Uterus (tissue), 4 donors: Measurements from ENCODE around the gene UBN1. TPM values are rescaled to one million over a fixed set of nuclear protein-coding genes. Genes with fewer than 3 reads are reported as not detected.

ENCODE experiments used
- DNase-seq, 2 donors: peaks; one replicate each; pipeline ENCODE4 v3.0.0-alpha.2; 2019 to 2020
- H3K27ac ChIP-seq, 2 donors: fragments of 200-600 bp; sonication (generic); 1 replicate in 1 of 2; 2 replicates in 1 of 2; pipeline ENCODE4 v1.5.1; 2016 to 2018
- H3K27me3 ChIP-seq, 2 donors: fragments of 200-600 bp; sonication (generic); one replicate each; pipeline ENCODE4 v1.5.1; 2018 to 2019; ENCODE audit warnings: control low read depth in 1 of 2
- H3K36me3 ChIP-seq, 2 donors: fragments of 200-600 bp; sonication (generic); one replicate each; pipeline ENCODE4 v1.5.1; 2019; ENCODE audit warnings: control low read depth in 1 of 2
- H3K4me1 ChIP-seq, 2 donors: fragments of 200-600 bp; sonication (generic); one replicate each; pipeline ENCODE4 v1.5.1; 2018 to 2019; ENCODE audit warnings: control low read depth in 1 of 2
- H3K4me3 ChIP-seq, 2 donors: fragments of 200-600 bp; sonication (generic); 1 replicate in 1 of 2; 2 replicates in 1 of 2; pipeline ENCODE4 v1.5.1; 2018 to 2019; ENCODE audit warnings: mild to moderate bottlenecking in 1 of 2
- H3K9me3 ChIP-seq, 2 donors: fragments of 200-600 bp; sonication (generic); one replicate each; pipeline ENCODE4 v1.5.1; 2019; ENCODE audit warnings: control low read depth in 1 of 2
- POLR2A ChIP-seq, 2 donors: fragments of 450-650 bp; IDR thresholded peaks; one replicate each; pipeline ENCODE4 v1.6.1; 2016; ENCODE audit warnings: antibody characterized with exemption in 2 of 2, mild to moderate bottlenecking in 1 of 2, moderate library complexity in 1 of 2
- intact Hi-C: fragments of 100-400 bp; cut with DNase I; formaldehyde crosslinking; loops from one replicate; pipeline ENCODE4 v1.15.1; 2023; ENCODE audit warnings: low total_unique reads
- total RNA-seq, 4 donors: library from RNA; depleted of rRNA in 3 of 4; stranded (reverse); fragments of >200 nt in 3 of 4; gene quantifications; one replicate each; pipeline versions ENCODE4 v1.1.0 to v1.2.4, GENCODE V29; 2014 to 2023
- TF ChIP-seq, protein P1 (sequence below), 4 experiments: fragments of 200-600 bp in 2 of 4; fragments of 450-650 bp in 2 of 4; sonication (generic) in 2 of 4; IDR thresholded peaks; one replicate each; pipeline ENCODE4 v1.5.1; 2016 to 2019; ENCODE audit warnings: antibody characterized with exemption in 4 of 4, mild to moderate bottlenecking in 2 of 4, moderate library complexity in 1 of 4
- donor health status: DM: yes; HTN: yes; CAD: no.

Gene UBN1
- total RNA-seq, 4 donors from 2014 or later: 4.9 to 56.2 (median 33.4) TPM

DNA sequence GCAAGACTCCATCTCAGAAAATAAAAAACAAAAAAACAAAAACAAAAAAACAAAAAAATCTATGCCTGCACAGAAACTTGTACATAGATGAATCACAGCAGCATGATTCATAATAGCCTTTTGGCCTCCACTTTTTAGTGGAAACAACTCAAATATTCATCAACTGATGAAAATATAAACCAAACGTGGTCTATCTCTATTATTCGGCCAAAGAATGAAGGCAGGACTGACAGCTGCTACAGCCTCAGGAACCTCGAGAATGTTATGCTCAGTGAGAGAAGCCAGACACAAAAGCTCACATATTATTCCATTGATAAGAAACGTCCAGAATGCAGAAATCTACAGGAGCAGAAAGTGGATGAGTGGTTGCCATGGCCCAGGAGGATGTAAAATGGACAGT lies 69.8 kb downstream of the UBN1 start:
- H3K36me3 ChIP-seq: no peaks in the 10 kb centered on the region
- no peaks in the 10 kb centered on the region for H3K4me1 ChIP-seq
- DNase-seq: no peak
- peak overlapping the region in 1 of 2 donors; percentile 27 for H3K27ac ChIP-seq
- TF ChIP-seq, protein P1, sequence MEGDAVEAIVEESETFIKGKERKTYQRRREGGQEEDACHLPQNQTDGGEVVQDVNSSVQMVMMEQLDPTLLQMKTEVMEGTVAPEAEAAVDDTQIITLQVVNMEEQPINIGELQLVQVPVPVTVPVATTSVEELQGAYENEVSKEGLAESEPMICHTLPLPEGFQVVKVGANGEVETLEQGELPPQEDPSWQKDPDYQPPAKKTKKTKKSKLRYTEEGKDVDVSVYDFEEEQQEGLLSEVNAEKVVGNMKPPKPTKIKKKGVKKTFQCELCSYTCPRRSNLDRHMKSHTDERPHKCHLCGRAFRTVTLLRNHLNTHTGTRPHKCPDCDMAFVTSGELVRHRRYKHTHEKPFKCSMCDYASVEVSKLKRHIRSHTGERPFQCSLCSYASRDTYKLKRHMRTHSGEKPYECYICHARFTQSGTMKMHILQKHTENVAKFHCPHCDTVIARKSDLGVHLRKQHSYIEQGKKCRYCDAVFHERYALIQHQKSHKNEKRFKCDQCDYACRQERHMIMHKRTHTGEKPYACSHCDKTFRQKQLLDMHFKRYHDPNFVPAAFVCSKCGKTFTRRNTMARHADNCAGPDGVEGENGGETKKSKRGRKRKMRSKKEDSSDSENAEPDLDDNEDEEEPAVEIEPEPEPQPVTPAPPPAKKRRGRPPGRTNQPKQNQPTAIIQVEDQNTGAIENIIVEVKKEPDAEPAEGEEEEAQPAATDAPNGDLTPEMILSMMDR (IDR thresholded peaks at IDR 0.05): no peak
- no peak for TF ChIP-seq POLR2A (IDR thresholded peaks at IDR 0.05)
- H3K9me3 ChIP-seq: no peaks in the 10 kb centered on the region
- intact Hi-C loops: no loop called here
- no peak overlapping the region for H3K4me3 ChIP-seq
- no peaks in the 10 kb centered on the region for H3K27me3 ChIP-seq

DNA sequence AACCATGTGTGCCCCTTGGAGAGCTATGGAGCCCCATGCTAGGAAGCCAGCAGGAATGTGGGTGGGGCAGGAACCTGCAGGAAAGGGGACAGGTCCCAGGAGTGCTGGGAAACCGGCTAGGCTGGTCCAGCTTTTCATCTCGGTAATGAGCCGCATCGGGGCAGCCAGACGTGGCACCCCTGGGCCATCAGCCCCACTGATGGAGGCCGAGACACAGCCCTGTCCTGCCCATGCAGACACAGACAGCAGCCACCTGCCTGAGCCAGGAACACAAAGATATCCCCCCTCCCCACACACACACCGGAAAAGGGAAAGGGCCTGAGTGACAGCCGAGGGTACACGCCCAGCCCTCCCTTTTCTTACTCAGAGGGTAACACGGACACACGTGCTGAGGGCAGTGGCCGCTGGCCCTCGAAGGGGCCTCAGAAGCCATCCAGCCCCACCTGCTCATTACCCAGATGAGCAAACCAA lies 71.5 kb downstream of the UBN1 start:
- Histone ChIP-seq H3K4me1 (no peaks in the 10 kb centered on the region), H3K27me3 (no peaks in the 10 kb centered on the region), H3K9me3 (no peaks in the 10 kb centered on the region), H3K4me3 (no peak overlapping the region), H3K36me3 (no peaks in the 10 kb centered on the region), H3K27ac (no peak overlapping the region)
- no peak for TF ChIP-seq POLR2A (IDR thresholded peaks at IDR 0.05)
- TF ChIP-seq, protein P1 (IDR thresholded peaks at IDR 0.05): no peak
- no peak for DNase-seq
- intact Hi-C loops: no loop called here

DNA sequence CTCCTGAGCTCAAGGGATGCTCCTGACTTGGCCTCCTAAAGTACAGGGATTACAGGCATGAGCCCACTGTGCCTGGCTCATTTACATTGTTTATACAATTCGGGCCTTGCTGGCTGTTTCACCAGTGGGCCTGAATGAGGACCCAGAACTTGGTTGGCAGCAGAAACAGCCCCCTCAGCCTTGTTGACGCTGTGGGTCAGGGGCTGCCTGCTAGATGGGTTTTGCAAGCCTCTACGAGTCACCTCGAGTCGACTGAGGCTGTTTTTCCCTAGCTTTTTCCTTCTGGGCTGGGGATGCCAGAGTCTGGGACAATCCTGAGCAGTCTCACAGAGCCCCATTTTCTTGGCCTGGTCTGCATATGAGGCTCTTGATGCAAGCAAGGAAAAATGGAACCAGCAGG lies 73.5 kb downstream of the UBN1 start:
- H3K36me3 ChIP-seq: no peaks in the 10 kb centered on the region
- no peaks in the 10 kb centered on the region for H3K27me3 ChIP-seq
- no peak overlapping the region for H3K27ac ChIP-seq
- H3K4me1 ChIP-seq: no peaks in the 10 kb centered on the region
- intact Hi-C loops: no loop called here
- no peak for DNase-seq
- H3K4me3 ChIP-seq: no peak overlapping the region
- no peaks in the 10 kb centered on the region for H3K9me3 ChIP-seq
- TF ChIP-seq, protein P1 (IDR thresholded peaks at IDR 0.05): no peak
- no peak for TF ChIP-seq POLR2A (IDR thresholded peaks at IDR 0.05)

DNA sequence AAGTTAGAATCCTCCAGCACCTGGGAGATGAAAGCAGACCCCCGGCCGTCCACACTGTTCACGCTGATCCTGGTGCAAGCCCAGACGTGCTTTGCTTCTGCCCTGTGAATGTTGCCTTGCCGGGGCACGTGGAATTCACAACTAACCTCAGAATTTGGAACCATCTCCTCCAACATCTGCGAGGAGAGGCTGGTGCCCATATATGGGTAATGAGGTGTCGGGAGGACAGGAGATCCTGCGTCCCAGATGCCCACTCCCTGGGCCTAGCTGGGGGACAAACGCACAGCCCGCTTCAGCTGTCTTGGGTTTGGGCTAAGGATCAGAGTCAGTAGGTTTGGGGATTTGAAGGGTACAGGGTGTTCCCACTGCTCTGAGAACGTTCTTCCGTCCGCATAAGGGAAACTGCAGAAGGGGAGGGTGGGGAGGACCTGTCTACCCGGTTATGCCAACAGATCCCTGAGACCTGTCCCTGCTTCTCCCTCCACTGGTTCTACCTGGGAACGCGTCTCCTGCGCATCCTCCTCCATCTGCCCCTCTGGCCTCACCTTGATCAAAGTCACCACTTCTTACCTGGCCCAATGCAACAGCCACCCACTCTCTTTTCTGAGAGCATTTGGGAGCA lies 75.6 kb downstream of the UBN1 start:
- DNase-seq: no peak
- no peaks in the 10 kb centered on the region for H3K27me3 ChIP-seq
- H3K36me3 ChIP-seq: no peaks in the 10 kb centered on the region
- no peak overlapping the region for H3K27ac ChIP-seq
- H3K9me3 ChIP-seq: no peaks in the 10 kb centered on the region
- intact Hi-C loops: no loop called here
- TF ChIP-seq, protein P1 (IDR thresholded peaks at IDR 0.05): no peak
- TF ChIP-seq POLR2A (IDR thresholded peaks at IDR 0.05): no peak
- no peak overlapping the region for H3K4me3 ChIP-seq
- no peaks in the 10 kb centered on the region for H3K4me1 ChIP-seq

DNA sequence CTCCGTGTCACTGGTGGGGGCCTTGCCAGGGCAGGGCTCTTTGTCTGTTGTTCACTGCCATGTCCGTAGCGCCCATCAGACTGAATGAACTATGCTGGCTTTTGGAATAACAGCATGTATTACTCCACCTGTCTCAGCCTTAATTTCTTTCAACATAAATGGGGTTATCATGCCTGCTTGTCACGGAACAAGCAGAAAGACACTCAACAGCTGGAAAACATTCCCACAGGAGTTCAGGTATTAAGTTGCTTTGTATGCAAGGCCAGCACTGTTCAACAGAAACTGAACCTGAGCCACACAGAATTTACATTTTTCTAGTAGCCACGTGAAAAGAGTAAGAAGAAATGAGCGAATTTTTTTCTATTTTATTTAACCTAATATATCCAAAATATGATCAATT lies 76.6 kb downstream of the UBN1 start:
- Histone ChIP-seq H3K9me3 (no peaks in the 10 kb centered on the region), H3K4me1 (no peaks in the 10 kb centered on the region), H3K4me3 (no peak overlapping the region), H3K27me3 (no peaks in the 10 kb centered on the region), H3K27ac (no peak overlapping the region), H3K36me3 (no peaks in the 10 kb centered on the region)
- DNase-seq: no peak
- intact Hi-C loops: no loop called here
- no peak for TF ChIP-seq POLR2A (IDR thresholded peaks at IDR 0.05)
- TF ChIP-seq, protein P1 (IDR thresholded peaks at IDR 0.05): no peak
